HAP-1 (cell line): Measurements from ENCODE around the gene CDC25C.
A peak's percentile ranks its signal among the peaks of the same experiment; 100 is the strongest.
"Not testable (repeated sequence)": the region's sequence is repeated elsewhere in the genome, so short reads cannot be mapped to it uniquely, and the experiment has no call there.

Experiments
- DNase-seq, 2 experiments: peaks; one replicate each; pipeline ENCODE4 v3.0.0-alpha.2; 2016 to 2020; ENCODE audit warnings: low spot score in 2 of 2
- H3K27me3 ChIP-seq: fragments of 250-450 bp; sonication (Bioruptor Pico); 2 replicates; pipeline ENCODE4 v1.5.1; 2020; ENCODE audit warnings: low read depth, mild to moderate bottlenecking, moderate library complexity
- H3K36me3 ChIP-seq: fragments of 250-450 bp; sonication (Bioruptor Pico); replicated peaks from 2 replicates; pipeline ENCODE4 v1.5.1; 2020; ENCODE audit warnings: mild to moderate bottlenecking
- H3K4me1 ChIP-seq: fragments of 250-450 bp; sonication (Bioruptor Pico); 2 replicates; pipeline ENCODE4 v1.5.1; 2020; ENCODE audit warnings: mild to moderate bottlenecking
- H3K4me3 ChIP-seq: fragments of 250-450 bp; sonication (Bioruptor Pico); 2 replicates; pipeline ENCODE4 v1.5.1; 2020; ENCODE audit warnings: mild to moderate bottlenecking, moderate library complexity
- H3K9me3 ChIP-seq: fragments of 250-450 bp; sonication (Bioruptor Pico); 2 replicates; pipeline ENCODE4 v1.5.1; 2020; ENCODE audit warnings: mild to moderate bottlenecking, moderate library complexity
- in situ Hi-C: fragments of 300-500 bp; cut with MboI; formaldehyde crosslinking; loops from 3 replicates; pipeline ENCODE4 v1.14.3; 2020; ENCODE audit warnings: low sequenced_read_pairs, inconsistent platforms, mixed read lengths

The CDC25C gene

GRCh38 chr5:138247800-138248199 lies 83.8 kb downstream of the CDC25C start:
- DNase-seq, H3K4me1 ChIP-seq, H3K9me3 ChIP-seq, H3K27me3 ChIP-seq, in situ Hi-C loops, H3K36me3 ChIP-seq, H3K4me3 ChIP-seq: not testable (repeated sequence)

GRCh38 chr5:138246822-138247221 lies 84.8 kb downstream of the CDC25C start:
- no peaks in the 10 kb centered on the region for H3K9me3 ChIP-seq
- in situ Hi-C loops = no loop called here
- H3K27me3 ChIP-seq = no peaks in the 10 kb centered on the region

GRCh38 chr5:138246334-138246733 lies 85.3 kb downstream of the CDC25C start:
- H3K27me3 ChIP-seq = no peaks in the 10 kb centered on the region
- in situ Hi-C loops = no loop called here

More at GRCh38 chr5:138246822-138247221, 84.8 kb downstream of the CDC25C start:
- Histone ChIP-seq H3K4me1 (peaks cover 3% of the 10 kb centered on the region; the same call in 1 of the 2 replicates), H3K36me3 (no peaks in the 10 kb centered on the region), H3K4me3 (no peak overlapping the region)
- DNase-seq = no peak

GRCh38 chr5:138245717-138246116 lies 85.9 kb downstream of the CDC25C start:
- Histone ChIP-seq H3K4me3 (no peak overlapping the region), H3K27me3 (no peaks in the 10 kb centered on the region), H3K9me3 (no peaks in the 10 kb centered on the region), H3K4me1 (peaks cover 7% of the 10 kb centered on the region; the same call in 1 of the 2 replicates), H3K36me3 (no peaks in the 10 kb centered on the region)
- no peak for DNase-seq
- in situ Hi-C loops = no loop called here

More at GRCh38 chr5:138246334-138246733, 85.3 kb downstream of the CDC25C start:
- H3K36me3 ChIP-seq = no peaks in the 10 kb centered on the region
- no peak overlapping the region for H3K4me3 ChIP-seq
- H3K4me1 ChIP-seq = peaks cover 6% of the 10 kb centered on the region; the same call in 1 of the 2 replicates
- DNase-seq = no peak
- no peaks in the 10 kb centered on the region for H3K9me3 ChIP-seq

GRCh38 chr5:138243794-138244193 lies 87.8 kb downstream of the CDC25C start:
- Histone ChIP-seq H3K27me3 (no peaks in the 10 kb centered on the region), H3K4me1 (peaks cover 7% of the 10 kb centered on the region; the same call in 1 of the 2 replicates), H3K36me3 (no peaks in the 10 kb centered on the region), H3K9me3 (no peaks in the 10 kb centered on the region), H3K4me3 (no peak overlapping the region)
- in situ Hi-C loops = no loop called here
- no peak for DNase-seq

GRCh38 chr5:138241688-138242571 lies 89.7 kb downstream of the CDC25C start:
- Histone ChIP-seq H3K36me3 (no peaks in the 10 kb centered on the region), H3K9me3 (no peaks in the 10 kb centered on the region), H3K4me3 (no peak overlapping the region), H3K27me3 (no peaks in the 10 kb centered on the region), H3K4me1 (peaks cover 7% of the 10 kb centered on the region; the same call in 1 of the 2 replicates)
- peak in 1 of 2 experiments; percentile 42 for DNase-seq
- in situ Hi-C loops = no loop called here

GRCh38 chr5:138240650-138241385 lies 90.8 kb downstream of the CDC25C start:
- no peak for DNase-seq
- Histone ChIP-seq H3K36me3 (no peaks in the 10 kb centered on the region), H3K4me1 (peaks cover 7% of the 10 kb centered on the region; the same call in 1 of the 2 replicates), H3K4me3 (no peak overlapping the region), H3K27me3 (no peaks in the 10 kb centered on the region), H3K9me3 (no peaks in the 10 kb centered on the region)
- in situ Hi-C loops = no loop called here

- H3K4me1 ChIP-seq = peaks cover 7% of the 10 kb centered on the region; the same call in 1 of the 2 replicates
- no peaks in the 10 kb centered on the region for H3K36me3 ChIP-seq
- no peak overlapping the region for H3K4me3 ChIP-seq
- DNase-seq = no peak
- H3K27me3 ChIP-seq = no peaks in the 10 kb centered on the region; the same call in 1 of the 2 replicates
- no peaks in the 10 kb centered on the region for H3K9me3 ChIP-seq
- in situ Hi-C loops = no loop called here
These were observed 93.6 kb downstream of the CDC25C start for GRCh38 chr5:138238034-138238433.
